Frontal cortex (tissue), 4 donors: Measurements from ENCODE around the gene ARL13B. TPM values are rescaled to one million over a fixed set of nuclear protein-coding genes. Genes with fewer than 3 reads are reported as not detected.
"Not testable (repeated sequence)": the region's sequence is repeated elsewhere in the genome, so short reads cannot be mapped to it uniquely, and the experiment has no call there.

Source experiments
- DNase-seq, 2 donors: peaks; one replicate each; pipeline ENCODE4 v3.0.0; 2012; ENCODE audit warnings: low spot score in 2 of 2
- FAIRE-seq: peaks from 2 replicates; lab custom pipeline; 2012; peaks lifted over from hg19 to GRCh38; lab: Jason Lieb, UNC
- total RNA-seq: library from RNA; depleted of rRNA; stranded (reverse); fragments of >200 nt; gene quantifications from one replicate; pipeline ENCODE4 v1.2.3, GENCODE V29; 2014
- donor health status: control.
- donor health status: control.
- donor health status: control.

Gene ARL13B
- 18.3 TPM for total RNA-seq

DNA sequence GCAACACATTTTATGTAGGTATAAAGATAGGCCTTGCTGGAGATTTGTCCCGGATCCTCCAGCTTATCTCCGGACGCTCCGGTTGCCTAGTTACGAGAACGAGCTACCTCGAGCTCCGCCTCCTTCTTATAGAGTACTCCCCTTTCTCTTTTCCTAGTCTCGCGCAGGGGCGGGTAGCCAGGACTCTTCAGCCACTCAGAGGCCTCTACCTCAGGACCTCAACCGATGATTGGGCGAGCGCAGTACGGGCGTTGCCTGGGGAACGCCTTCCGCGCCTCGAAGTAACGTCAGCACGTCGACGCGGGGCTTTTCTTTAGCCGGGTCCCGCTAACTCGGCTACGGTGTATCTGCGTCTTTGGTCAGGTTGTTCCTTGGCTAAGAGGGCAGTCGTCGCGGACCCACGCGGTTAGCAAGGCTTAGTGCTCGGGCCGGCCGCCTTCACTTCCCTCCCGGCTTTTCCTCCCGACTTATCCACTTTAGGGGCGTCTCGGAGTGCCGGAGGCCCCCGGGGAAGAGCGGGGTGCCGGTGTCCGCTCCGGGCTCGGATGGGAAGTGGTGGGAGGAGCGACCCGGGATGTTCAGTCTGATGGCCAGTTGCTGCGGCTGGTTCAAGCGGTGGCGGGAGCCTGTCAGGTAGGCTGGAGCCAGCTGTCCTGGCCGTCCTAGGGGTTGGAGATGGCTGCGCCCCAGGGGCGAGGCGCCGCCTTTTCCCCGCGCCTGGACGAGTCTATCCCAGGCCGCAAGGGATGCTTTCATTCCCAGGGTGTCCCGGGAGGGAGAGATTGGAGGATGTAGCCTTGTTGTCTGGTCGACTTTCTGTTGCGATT, at the start of gene ARL13B:
ARL13B (plus strand) TSS at position 306 of the 827 bp plus-strand sequence; CDS start at position 575, 269 bp downstream.
- peak; percentile 98 for FAIRE-seq

DNA sequence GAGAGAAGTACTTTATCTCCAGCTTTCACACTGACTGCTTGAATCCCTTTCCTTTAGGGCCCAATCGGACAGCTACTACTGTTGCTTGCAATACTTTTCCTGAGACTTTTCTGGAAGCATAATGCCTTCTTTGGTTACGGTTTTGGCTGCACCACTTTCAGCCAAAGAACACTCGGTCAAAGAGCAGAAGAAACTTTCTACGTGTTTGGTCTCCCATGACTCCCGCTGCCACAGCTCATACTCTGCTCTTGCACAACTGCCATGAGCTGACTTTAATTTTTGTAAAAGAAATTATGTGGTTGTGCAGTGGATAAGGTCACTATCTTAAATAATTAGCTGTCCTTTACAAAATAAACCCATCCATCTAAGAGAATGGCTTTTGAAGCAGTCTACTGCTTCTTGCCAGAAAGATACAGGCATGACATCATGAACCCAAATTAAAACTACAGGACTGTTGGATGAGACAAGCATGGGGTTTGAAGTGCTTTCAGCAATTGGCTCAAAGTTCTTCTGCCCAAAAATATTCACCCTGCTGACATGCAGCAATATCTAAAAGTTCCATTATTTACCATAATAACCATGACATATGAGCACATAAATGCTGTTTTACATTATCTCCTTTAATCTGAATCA, 48.2 kb upstream of the ARL13B start:
- FAIRE-seq (no peak), DNase-seq (no peak)

More for the DNA sequence above, at the start of gene ARL13B:
- peak; percentile 84 to 93 for DNase-seq

DNA sequence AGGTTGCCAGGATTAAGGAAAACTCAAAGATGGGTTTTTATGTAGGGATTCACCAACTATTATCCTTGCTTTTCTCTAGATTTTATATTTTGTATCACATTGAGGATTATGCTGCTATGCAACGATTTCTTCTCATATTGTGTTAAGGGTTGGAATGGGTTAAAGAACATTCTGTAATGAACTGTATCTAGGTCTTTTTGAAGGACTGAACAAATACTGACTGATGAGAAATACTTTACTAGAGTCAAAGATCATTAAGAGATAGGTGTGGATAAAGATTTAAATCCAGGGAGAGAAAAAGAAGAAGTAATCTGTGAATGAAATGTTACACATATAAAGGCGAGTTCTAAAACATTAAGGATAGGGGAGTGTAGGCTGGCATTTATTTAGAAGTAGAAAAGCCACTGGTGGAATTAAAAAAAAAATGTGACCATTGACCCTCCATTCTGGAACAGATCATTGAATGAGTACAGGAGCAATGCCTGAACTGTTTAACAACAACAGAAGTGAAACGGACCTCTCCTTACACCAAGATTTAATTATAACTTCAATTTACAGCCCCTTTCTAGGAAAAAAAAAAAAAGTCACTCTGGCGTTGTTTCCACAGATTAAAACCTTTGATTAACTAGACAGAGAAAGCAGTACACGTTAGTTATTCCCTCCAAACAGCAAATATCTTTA, 45.4 kb upstream of the ARL13B start:
- no peak for DNase-seq
- FAIRE-seq, result no peak

DNA sequence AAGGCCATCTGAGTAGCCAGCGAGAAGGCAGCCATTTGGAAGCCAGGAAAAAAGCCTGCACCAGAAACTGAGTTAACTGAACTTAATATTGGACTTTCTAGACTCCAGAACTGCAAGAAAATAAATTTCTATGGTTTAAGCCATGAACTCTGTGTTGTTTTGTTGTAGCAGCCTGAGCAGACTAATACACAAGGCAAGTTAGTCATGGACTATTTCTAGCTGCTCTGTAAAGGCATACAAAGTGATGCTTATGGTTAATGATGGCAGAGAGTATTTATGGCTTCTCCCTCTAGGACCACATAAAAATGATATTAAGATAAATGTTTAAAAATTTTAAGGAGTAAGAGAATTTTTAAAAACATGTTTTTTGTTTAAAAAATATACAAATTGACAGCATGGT, 43.4 kb upstream of the ARL13B start:
- no peak for DNase-seq
- no peak for FAIRE-seq

DNA sequence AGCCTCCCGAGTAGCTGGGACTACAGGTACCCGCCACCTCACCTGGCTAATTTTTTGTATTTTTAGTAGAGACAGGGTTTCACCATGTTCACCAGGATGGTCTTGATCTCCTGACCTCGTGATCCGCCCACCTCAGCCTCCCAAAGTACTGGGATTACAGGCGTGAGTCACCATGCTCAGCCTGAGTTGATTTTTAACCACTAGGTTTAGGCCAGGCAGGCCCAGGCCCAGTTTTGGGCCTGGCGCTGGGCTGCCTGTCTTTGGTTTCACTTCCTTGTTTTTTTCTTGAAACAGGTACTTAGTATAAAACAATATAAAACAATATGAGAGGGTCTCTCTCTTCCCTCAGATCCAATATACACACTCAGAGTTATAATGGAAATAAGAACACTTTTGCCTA, 42.5 kb upstream of the ARL13B start:
- not testable (repeated sequence) for DNase-seq, FAIRE-seq

DNA sequence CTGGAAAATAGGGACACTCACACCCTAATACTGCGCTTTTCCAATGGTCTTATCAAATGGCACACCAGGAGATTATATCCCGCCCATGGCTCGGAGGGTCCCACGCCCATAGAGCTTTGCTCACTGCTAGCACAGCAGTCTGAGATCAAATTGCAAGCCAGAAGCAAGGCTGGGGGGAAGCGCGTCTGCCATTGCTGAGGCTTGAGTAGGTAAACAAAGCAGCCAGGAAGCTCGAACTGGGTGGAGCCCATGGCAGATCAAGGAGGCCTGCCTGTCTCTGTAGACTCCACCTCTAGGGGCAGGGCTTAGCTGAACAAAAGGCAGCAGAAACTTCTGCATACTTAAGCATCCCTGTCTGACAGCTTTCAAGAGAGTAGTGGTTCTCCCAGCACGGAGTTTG, 30.0 kb upstream of the ARL13B start:
- DNase-seq, FAIRE-seq: not testable (repeated sequence)

DNA sequence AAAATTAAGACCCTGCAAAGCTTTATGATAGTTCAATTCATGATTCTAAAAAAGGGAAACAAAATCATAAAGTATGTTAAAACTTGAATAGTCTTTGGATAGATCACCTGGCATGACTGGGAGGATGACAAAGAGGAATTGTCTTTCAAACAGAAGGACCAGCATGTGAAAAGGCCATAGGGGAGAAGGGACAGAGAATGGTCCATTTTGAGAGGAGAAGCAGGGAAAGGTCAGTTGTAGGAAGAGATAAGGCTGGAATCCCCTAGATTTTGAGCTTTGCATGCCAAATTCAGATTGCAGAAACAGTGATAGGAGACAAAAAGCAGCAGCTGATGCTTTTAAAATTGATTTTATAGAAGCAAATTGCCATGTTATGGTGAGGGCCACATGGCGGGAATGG, 18.9 kb upstream of the ARL13B start:
- FAIRE-seq (no peak), DNase-seq (no peak)

DNA sequence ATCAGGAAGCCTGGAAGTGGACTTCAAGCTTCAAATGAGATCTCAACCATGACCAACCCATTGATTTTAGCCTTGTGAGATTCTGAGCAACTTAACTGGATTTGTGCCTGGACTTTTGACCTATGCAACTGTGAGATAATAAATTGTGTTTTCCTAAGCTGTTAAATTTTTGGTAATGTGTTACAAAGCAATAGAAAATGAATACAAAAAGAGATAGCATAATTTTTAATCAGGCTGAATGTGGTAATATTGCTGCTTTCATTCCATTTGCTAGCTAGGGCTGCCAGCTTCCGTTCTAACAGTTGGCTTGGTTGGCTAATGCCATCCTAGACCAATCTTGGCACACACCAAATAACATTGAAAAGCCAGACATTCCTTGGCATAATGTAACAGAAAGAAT, 18.5 kb upstream of the ARL13B start:
- DNase-seq, result no peak
- FAIRE-seq, result no peak

DNA sequence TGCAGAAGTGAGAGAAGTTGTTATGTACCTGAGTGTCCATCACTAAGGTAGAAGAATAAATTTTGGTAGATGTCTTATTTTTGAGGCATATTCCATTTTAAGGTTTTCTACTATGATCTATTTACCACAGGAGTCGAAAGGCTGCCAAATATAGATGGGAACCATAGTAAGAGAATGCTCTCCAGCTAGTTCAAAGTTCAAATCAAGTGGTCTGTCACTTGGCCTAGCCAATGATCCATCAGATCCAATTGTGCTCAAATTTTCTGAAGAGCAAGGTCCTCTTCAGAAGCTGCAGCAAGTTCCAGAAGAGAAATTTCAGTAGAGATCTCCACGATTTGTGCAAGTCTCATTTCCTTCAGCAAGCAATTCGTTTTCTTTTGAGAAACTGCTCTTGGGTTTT, 17.2 kb upstream of the ARL13B start:
- FAIRE-seq (no peak), DNase-seq (no peak)

DNA sequence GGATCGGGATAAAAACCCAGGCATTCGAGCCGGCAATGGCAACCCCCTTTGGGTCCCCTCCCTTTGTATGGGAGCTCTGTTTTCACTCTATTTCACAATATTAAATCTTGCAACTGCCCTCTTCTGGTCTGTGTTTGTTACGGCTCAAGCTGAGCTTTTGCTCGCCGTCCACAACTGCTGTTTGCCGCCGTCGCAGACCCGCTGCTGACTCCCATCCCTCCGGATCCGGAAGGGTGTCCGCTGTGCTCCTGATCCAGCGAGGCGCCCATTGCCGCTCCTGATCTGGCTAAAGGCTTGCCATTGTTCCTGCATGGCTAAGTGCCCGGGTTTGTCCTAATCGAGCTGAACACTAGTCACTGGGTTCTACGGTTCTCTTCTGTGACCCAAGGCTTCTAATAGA, 14.8 kb upstream of the ARL13B start:
- not testable (repeated sequence) for DNase-seq, FAIRE-seq

DNA sequence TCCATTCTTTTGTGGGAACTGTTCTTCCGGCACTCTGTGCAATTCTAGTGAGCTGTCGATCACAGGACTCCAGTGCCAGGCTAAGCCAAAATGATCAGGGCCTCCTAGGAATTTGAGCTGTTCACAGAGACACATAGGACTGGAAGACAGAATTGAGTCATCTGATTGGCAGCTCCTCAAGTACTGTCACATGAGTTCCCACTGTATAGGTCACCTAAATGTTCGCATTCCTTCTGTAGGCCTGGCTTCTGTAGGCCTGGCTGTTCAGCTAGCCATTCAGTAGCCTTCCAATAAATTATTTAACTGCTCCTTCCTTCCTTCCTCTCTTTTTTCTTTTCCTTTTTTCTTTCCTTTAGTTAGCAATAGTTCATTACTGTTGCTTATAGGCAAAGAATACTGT, 10.5 kb upstream of the ARL13B start:
- no peak for DNase-seq
- FAIRE-seq, result no peak

DNA sequence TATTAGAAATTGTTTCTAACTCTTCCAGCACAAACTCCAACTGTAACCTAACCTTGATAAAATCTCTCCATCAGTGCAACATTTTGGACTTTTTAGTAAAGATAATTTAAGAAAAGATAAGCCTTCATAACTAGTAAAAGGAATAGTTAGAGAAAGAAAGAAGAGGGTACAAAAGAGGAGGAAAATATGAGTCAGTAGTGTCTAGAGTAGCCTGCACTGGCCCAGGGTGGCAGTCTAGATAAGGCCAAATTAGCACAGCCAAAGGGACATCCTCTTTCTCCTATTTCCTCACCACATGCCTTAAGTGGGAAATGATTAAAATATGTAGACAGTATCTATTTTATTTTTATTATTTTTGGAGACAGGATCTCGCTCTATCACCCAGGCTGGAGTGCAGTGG, 10.0 kb upstream of the ARL13B start:
- no peak for FAIRE-seq
- no peak for DNase-seq

DNA sequence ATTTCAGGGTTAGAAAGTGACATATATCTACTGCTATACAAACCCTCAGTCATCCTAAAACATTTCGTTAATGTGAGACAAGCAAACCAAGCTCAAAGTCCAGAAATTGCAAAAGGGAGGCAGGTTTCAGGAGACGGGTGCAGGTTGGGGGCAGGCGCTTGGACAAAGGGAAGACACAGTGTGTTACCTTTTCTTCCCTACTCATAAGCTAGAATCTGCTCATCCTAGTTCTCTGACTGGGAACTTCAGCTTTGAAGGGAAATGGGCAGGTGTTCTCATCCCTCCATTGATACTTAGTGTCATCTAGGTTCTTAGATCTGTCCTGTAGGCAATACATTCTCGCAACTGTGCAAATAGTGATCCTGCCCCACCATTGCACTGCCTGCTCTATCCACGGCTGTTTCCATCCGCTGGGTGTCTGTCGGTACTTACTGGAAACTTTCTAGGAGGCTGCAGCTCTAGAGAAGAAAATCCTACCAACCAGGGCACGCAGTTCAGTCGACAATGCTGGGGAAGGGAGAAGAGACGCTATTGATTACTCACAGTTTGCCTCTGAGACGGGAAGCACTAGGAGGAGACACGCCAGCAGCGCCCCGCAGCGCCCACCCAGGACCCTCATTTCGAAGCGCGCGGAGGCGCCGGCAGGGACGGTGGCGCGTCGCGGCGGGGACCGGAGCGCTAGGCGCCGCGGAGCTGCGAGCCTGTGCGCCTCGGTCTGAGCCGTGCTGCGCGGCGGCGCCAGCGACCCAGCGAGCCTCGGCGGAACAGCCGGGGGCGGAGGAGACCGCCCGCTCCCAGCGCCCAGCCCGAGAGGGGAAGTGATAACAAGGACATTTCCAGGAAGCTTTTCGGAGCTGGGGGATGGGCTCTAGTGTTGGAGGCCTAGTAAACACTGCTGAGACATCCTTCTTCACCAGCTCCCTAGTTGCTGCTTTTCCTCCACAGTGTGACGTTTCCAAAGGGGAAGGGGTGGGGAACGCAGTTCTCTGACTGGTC, 6.5 kb upstream of the ARL13B start, which contains the start of gene PROS1:
PROS1 (minus strand) TSS at position 766 of the 996 bp plus-strand sequence; CDS start at position 619, 147 bp downstream.
- peak; percentile 57 to 71 for DNase-seq
- no peak for FAIRE-seq

DNA sequence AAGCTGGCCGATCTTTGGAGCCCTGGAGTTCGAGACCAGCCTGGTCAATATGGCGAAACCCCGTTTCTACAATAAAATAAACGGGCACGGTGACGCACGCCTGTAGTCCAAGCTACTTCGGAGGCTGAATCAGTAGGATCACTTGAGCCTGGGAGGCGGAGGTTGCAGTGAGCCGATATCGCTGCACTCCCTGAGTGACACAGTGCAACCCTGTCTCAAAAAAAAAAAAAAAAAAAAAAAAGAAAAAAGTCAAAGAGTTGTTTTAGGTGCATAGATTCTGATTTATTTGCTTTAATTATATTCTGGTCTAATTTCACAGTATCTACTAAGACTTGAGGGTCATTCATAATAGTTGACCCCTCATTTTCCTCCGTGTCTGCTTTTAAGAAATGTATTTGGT, 1.7 kb downstream of the ARL13B start:
- DNase-seq, result no peak
- no peak for FAIRE-seq

DNA sequence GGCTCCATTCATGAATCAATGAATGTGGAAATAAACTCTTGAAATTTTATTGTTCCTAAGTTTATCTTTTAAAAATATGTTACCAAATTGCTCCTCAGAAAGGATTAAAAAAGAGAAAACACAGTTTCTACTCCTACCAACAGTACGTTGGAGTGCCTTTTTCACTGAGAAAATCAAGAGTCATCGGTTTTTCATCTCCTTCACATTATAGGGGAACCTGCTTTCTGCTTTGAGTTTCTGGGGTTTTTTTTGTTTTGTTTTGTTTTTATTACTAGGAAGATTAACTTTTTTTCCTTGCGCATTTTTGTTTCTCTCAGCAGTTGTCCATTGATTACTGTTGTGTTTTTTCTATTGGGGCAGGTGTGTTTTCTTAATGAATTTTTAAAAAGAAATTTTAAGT, 3.5 kb downstream of the ARL13B start:
- DNase-seq (no peak), FAIRE-seq (no peak)

DNA sequence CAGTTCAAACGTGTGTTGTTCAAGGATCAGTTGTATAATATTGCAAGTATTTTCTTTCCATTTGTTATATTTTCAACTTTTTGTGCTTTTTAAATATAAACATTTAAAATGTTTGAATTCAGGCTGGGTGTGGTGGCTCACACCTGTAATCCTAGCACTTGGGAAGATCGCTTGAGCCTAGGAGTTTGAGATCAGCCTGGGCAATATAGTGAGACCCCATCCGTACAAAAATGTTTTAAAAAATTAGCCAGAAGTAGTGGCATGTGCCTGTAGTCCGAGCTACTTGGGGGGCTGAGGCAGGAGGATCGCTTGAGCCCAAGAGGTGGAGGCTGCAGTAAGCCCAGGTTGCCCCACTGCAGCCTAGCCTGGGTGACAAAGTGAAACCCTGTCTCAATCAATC, 4.7 kb downstream of the ARL13B start:
- no peak for FAIRE-seq
- no peak for DNase-seq

DNA sequence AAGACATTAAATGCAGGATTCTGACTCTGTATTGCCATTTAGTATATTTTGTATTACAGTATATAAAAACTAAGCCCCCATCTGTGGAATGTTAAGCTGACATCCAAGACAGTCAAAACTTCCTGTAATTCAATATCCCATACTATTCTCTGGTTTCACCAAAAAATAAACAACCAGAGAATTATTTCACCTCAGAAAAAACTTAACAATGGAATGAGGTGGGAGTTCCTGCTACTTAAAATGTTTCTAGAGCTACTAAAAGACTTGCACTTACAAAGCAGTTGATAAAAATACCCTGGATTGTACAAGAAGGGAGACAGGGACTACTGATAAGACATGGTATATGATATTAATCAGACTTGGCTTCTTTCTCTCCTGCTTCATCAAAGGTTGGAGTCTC, 8.3 kb downstream of the ARL13B start:
- FAIRE-seq (no peak), DNase-seq (no peak)

DNA sequence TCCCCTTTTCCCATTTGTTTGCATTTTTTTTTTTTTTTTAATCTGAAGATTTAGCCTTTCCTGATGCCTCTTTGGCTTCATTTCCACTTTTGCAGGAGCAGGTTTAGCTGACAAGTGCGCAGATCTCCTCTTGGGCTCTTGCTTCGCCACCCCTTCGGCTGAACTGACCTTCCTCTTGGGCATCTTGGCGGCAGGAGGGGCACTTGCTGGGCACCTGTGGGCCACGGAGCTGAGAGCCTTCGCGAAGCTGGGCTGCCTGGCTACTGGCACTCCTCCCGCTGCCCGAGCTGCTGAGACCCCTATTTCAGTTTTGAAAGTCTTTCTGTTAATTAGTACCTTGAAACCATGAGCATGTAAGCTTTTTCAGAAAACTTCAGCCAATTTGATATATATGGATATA, 8.8 kb downstream of the ARL13B start:
- no peak for FAIRE-seq
- no peak for DNase-seq

DNA sequence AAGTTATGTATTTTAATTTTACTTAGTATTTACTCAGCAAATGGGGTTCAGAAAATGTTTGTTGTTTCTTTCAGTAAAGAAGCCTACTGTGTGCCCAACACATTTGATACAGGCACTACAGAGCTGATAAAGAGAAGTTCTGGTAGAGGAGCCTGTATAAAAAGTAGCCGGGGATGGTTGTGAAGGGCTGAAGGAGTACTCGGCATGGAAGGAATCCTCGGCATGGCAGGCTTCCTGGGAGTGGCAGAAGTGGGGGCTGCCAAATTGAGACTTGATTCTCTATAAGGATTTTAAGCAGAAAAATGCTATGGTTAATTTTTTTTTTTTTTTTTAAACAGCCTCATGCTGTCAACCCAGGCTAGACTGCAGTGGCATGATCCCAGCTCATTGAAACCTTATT, 9.3 kb downstream of the ARL13B start:
- no peak for FAIRE-seq

DNA sequence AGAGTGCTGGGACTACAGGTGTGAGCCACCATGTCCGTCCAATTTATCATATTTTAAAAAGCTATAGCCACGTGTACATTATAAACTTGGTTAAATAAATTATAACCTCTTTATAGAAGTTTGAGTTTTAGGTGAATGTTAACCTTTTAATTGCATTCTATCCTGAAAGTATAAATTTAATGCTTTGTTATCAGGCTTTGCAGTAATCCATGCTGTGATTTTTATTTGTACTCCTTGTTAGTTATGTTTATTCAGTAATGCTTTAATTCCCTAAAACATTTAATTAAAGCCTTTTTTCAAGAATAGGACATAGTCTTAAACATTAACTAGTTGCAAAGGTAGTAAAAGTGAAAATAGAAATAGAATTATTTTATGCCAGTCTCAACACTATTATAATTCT, 11.7 kb downstream of the ARL13B start:
- DNase-seq (no peak), FAIRE-seq (no peak)

More for the DNA sequence above, 9.3 kb downstream of the ARL13B start:
- no peak for DNase-seq
